H1 (cell line): ENCODE data around the gene PSME2. TPM values are rescaled to one million over a fixed set of nuclear protein-coding genes. Genes with fewer than 3 reads are reported as not detected.

Experiments
- CBX5 ChIP-seq: fragments of 300-800, 300-1000 bp; sonication (generic); IDR thresholded peaks from 2 replicates; pipeline ENCODE4 v1.7.1; 2016; ENCODE audit warnings: antibody characterized with exemption, low read length, low read depth
- CHD7 ChIP-seq: fragments of 300-600 bp; sonication (generic); IDR thresholded peaks from 2 replicates; pipeline ENCODE4 v1.7.1; 2012; ENCODE audit warnings: low read length, moderate library complexity, mild to moderate bottlenecking, inconsistent platforms; ENCODE audit not compliant: insufficient replicate concordance
- EZH2 ChIP-seq: fragments of 200-600 bp; sonication (generic); IDR thresholded peaks from 2 replicates; pipeline ENCODE4 v1.7.1; 2012; ENCODE audit warnings: low read depth, mild to moderate bottlenecking, moderate library complexity, low read length, inconsistent platforms; ENCODE audit not compliant: severe bottlenecking
- JUND ChIP-seq: IDR thresholded peaks from 2 replicates; pipeline ENCODE4 v1.6.1; 2011; ENCODE audit warnings: mild to moderate bottlenecking, improper control_type of control experiment, low read length
- KDM1A ChIP-seq: fragments of 200-600, 300-600 bp; sonication (generic); IDR thresholded peaks from 2 replicates; pipeline ENCODE4 v1.7.1; 2016; ENCODE audit warnings: mild to moderate bottlenecking, low read length, borderline replicate concordance
- KDM4A ChIP-seq: IDR thresholded peaks from one replicate; pipeline ENCODE4 v1.7.1; 2012; ENCODE audit warnings: low read depth, mild to moderate bottlenecking, moderate library complexity, low read length, inconsistent platforms; ENCODE audit not compliant: severe bottlenecking
- NANOG ChIP-seq: IDR thresholded peaks from 2 replicates; pipeline ENCODE4 v1.6.1; 2011; ENCODE audit warnings: low read length, low read depth, mild to moderate bottlenecking, inconsistent platforms; ENCODE audit not compliant: insufficient read depth, poor library complexity, severe bottlenecking
- RXRA ChIP-seq: IDR thresholded peaks from 2 replicates; pipeline ENCODE4 v1.6.1; 2011; ENCODE audit warnings: low read depth, mild to moderate bottlenecking, low read length, moderate library complexity; ENCODE audit not compliant: insufficient read depth
- SIX5 ChIP-seq: IDR thresholded peaks from 2 replicates; pipeline ENCODE4 v1.6.1; 2011; ENCODE audit warnings: mild to moderate bottlenecking, low read depth, low read length
- polyA plus RNA-seq, 7 experiments: library from polyadenylated mRNA; depleted of rRNA in 3 of 7; stranded (reverse) in 5 of 7; unstranded in 2 of 7; fragments of >200 nt in 5 of 7; fragments of 200-250 nt in 2 of 7; gene quantifications; 1 replicate in 5 of 7; 2 replicates in 1 of 7; 4 replicates in 1 of 7; pipeline versions ENCODE4 v1.2.1 to v1.2.3, GENCODE V29; 2011 to 2013; ENCODE audit warnings: missing spikeins in 2 of 7, mixed read lengths in 2 of 7
- total RNA-seq: library from RNA; stranded (reverse); fragmentation: NEBNext Ultra II Directional; extraction: Animal tissue kit (Norgen Biotek cat#: 25700); gene quantifications from 2 replicates; pipeline ENCODE4 v1.2.1, GENCODE V29; 2021

The PSME2 gene
- total and polyA plus RNA-seq, 2 of the 8 experiments (the other 6 are each of a cell fraction or from before 2014, with no cell fraction given): 71.8 to 111 TPM

GRCh38 chr14:24095271-24096068, 50.9 kb downstream of the PSME2 start (continued):
- TF ChIP-seq CHD7: no peak
- no peak for TF ChIP-seq JUND
- TF ChIP-seq KDM1A: no peak
- no peak for TF ChIP-seq NANOG
- no peak for TF ChIP-seq RXRA
- no peak for TF ChIP-seq SIX5
- TF ChIP-seq KDM4A: no peak
- TF ChIP-seq CBX5: no peak
- TF ChIP-seq EZH2: no peak
